Right hindlimb (tissue), 1 donor: Measurements from ENCODE around the gene RASA4B.
"Not testable (repeated sequence)": the region's sequence is repeated elsewhere in the genome, so short reads cannot be mapped to it uniquely, and the experiment has no call there.

Experiments
- DNase-seq: peaks from one replicate; pipeline ENCODE4 v3.0.0-alpha.2; 2018

Gene RASA4B

GRCh38 chr7:102517550-102518147, at the start of gene RASA4B:
TSS of gene RASA4B (minus strand) at chr7:102517777. CDS start at chr7:102517710, 67 bp downstream.
- DNase-seq: peak; percentile 13

GRCh38 chr7:102550808-102551422, 33.3 kb upstream of the RASA4B start, which contains the start of gene SPDYE2:
TSS of gene SPDYE2 (plus strand) at chr7:102551226. CDS start at chr7:102553256, 2,030 bp downstream.
- not testable (repeated sequence) for DNase-seq

- DNase-seq: not testable (repeated sequence)
Observed at GRCh38 chr7:102546353-102546752, 28.8 kb upstream of the RASA4B start.

GRCh38 chr7:102545288-102545687, 27.7 kb upstream of the RASA4B start:
- DNase-seq: not testable (repeated sequence)

- DNase-seq: not testable (repeated sequence)
Observed at GRCh38 chr7:102544372-102544771, 26.8 kb upstream of the RASA4B start.

- not testable (repeated sequence) for DNase-seq
Observed at GRCh38 chr7:102543596-102543995, 26.0 kb upstream of the RASA4B start, which contains the start of gene UPK3BL2. TSS of gene UPK3BL2 (minus strand) at chr7:102543696. CDS start at chr7:102543636, 60 bp downstream.

GRCh38 chr7:102542771-102543170, 25.2 kb upstream of the RASA4B start:
- not testable (repeated sequence) for DNase-seq

GRCh38 chr7:102542083-102542482, 24.5 kb upstream of the RASA4B start:
- DNase-seq: not testable (repeated sequence)

GRCh38 chr7:102540604-102541003, 23.0 kb upstream of the RASA4B start:
- not testable (repeated sequence) for DNase-seq

GRCh38 chr7:102535062-102535615, 17.6 kb upstream of the RASA4B start:
- DNase-seq: peak; percentile 16

GRCh38 chr7:102532127-102532526, 14.6 kb upstream of the RASA4B start:
- not testable (repeated sequence) for DNase-seq

- not testable (repeated sequence) for DNase-seq
Observed at GRCh38 chr7:102531583-102531982, 14.0 kb upstream of the RASA4B start.

- not testable (repeated sequence) for DNase-seq
Observed at GRCh38 chr7:102527822-102528793, 10.5 kb upstream of the RASA4B start.

GRCh38 chr7:102527182-102527581, 9.6 kb upstream of the RASA4B start:
- not testable (repeated sequence) for DNase-seq

GRCh38 chr7:102524803-102525202, 7.2 kb upstream of the RASA4B start:
- not testable (repeated sequence) for DNase-seq

- not testable (repeated sequence) for DNase-seq
Observed at GRCh38 chr7:102520797-102521196, 3.2 kb upstream of the RASA4B start.

- not testable (repeated sequence) for DNase-seq
Observed at GRCh38 chr7:102516951-102517350, 626 bp downstream of the RASA4B start.

- DNase-seq: not testable (repeated sequence)
Observed at GRCh38 chr7:102515889-102516288, 1.7 kb downstream of the RASA4B start.

GRCh38 chr7:102514881-102515721, 2.5 kb downstream of the RASA4B start:
- DNase-seq: not testable (repeated sequence)

- DNase-seq: peak; percentile 92
Observed at GRCh38 chr7:102512642-102513221, 4.8 kb downstream of the RASA4B start.

GRCh38 chr7:102511860-102512522, 5.6 kb downstream of the RASA4B start:
- not testable (repeated sequence) for DNase-seq
